ENCODE measurements around the gene HECTD4. TPM values are rescaled to one million over a fixed set of nuclear protein-coding genes. Genes with fewer than 3 reads are reported as not detected.
"Not testable (repeated sequence)": the region's sequence is repeated elsewhere in the genome, so short reads cannot be mapped to it uniquely, and the experiment has no call there.

The HECTD4 gene
- total RNA-seq, 2 donors from 2014 or later = 51.3 to 76.7 TPM

GRCh38 chr12:112282920-112283319 lies 99.3 kb downstream of the HECTD4 start:
- ATAC-seq = no peak
- H3K27me3 Mint-ChIP-seq = no peaks in the 10 kb centered on the region
- no peaks in the 10 kb centered on the region for H3K9me3 Mint-ChIP-seq

GRCh38 chr12:112275836-112276235 lies 106.4 kb downstream of the HECTD4 start:
- Mint-ChIP-seq H3K9me3 (no peaks in the 10 kb centered on the region), H3K4me1 (ENCODE audit: low read depth in 2 of 2) (no peaks in the 10 kb centered on the region), H3K36me3 (peaks cover 7% of the 10 kb centered on the region), H3K27me3 (no peaks in the 10 kb centered on the region), H3K27ac (no peak overlapping the region), H3K4me3 (no peak overlapping the region)
- ATAC-seq = no peak
- no peak for DNase-seq (ENCODE audit: low spot score)

More at GRCh38 chr12:112282920-112283319, 99.3 kb downstream of the HECTD4 start:
- DNase-seq (ENCODE audit: low spot score) = no peak
- no peaks in the 10 kb centered on the region for H3K4me1 Mint-ChIP-seq (ENCODE audit: low read depth in 2 of 2)
- H3K36me3 Mint-ChIP-seq = no peaks in the 10 kb centered on the region
- no peak overlapping the region for H3K4me3 Mint-ChIP-seq
- no peak overlapping the region for H3K27ac Mint-ChIP-seq

GRCh38 chr12:112275207-112275606 lies 107.0 kb downstream of the HECTD4 start:
- H3K9me3 Mint-ChIP-seq = no peaks in the 10 kb centered on the region
- H3K27ac Mint-ChIP-seq = no peak overlapping the region
- H3K4me3 Mint-ChIP-seq = no peak overlapping the region
- DNase-seq (ENCODE audit: low spot score) (no peak), ATAC-seq (no peak)
- peaks cover 7% of the 10 kb centered on the region for H3K36me3 Mint-ChIP-seq
- H3K27me3 Mint-ChIP-seq = no peaks in the 10 kb centered on the region
- H3K4me1 Mint-ChIP-seq (ENCODE audit: low read depth in 2 of 2) = no peaks in the 10 kb centered on the region

GRCh38 chr12:112270673-112271072 lies 111.6 kb downstream of the HECTD4 start:
- ATAC-seq = no peak
- H3K4me1 Mint-ChIP-seq (ENCODE audit: low read depth in 2 of 2) = no peaks in the 10 kb centered on the region
- DNase-seq (ENCODE audit: low spot score) = no peak
- H3K27ac Mint-ChIP-seq = no peak overlapping the region
- H3K36me3 Mint-ChIP-seq = no peaks in the 10 kb centered on the region
- H3K9me3 Mint-ChIP-seq = no peaks in the 10 kb centered on the region
- no peaks in the 10 kb centered on the region for H3K27me3 Mint-ChIP-seq
- no peak overlapping the region for H3K4me3 Mint-ChIP-seq

- Mint-ChIP-seq H3K27ac (no peak overlapping the region), H3K4me3 (no peak overlapping the region), H3K9me3 (no peaks in the 10 kb centered on the region), H3K36me3 (no peaks in the 10 kb centered on the region), H3K27me3 (no peaks in the 10 kb centered on the region), H3K4me1 (ENCODE audit: low read depth in 2 of 2) (no peaks in the 10 kb centered on the region)
- ATAC-seq (no peak), DNase-seq (ENCODE audit: low spot score) (no peak)
Measured at GRCh38 chr12:112266473-112266872, 115.8 kb downstream of the HECTD4 start.

- H3K27ac Mint-ChIP-seq = no peak overlapping the region
- no peaks in the 10 kb centered on the region for H3K27me3 Mint-ChIP-seq
- DNase-seq (ENCODE audit: low spot score) (no peak), ATAC-seq (no peak)
- H3K4me3 Mint-ChIP-seq = no peak overlapping the region
- no peaks in the 10 kb centered on the region for H3K9me3 Mint-ChIP-seq
- H3K36me3 Mint-ChIP-seq = peaks cover 10% of the 10 kb centered on the region
- H3K4me1 Mint-ChIP-seq (ENCODE audit: low read depth in 2 of 2) = no peaks in the 10 kb centered on the region
Measured at GRCh38 chr12:112261559-112261958, 120.7 kb downstream of the HECTD4 start.

- ATAC-seq = no peak
- no peak overlapping the region for H3K27ac Mint-ChIP-seq
Measured at GRCh38 chr12:112258926-112259325, 123.3 kb downstream of the HECTD4 start.

GRCh38 chr12:112256780-112257179 lies 125.5 kb downstream of the HECTD4 start:
- H3K9me3 Mint-ChIP-seq = no peaks in the 10 kb centered on the region
- H3K36me3 Mint-ChIP-seq = peaks cover 32% of the 10 kb centered on the region
- no peaks in the 10 kb centered on the region for H3K27me3 Mint-ChIP-seq
- H3K4me3 Mint-ChIP-seq = no peak overlapping the region
- H3K27ac Mint-ChIP-seq = no peak overlapping the region
- ATAC-seq (no peak), DNase-seq (ENCODE audit: low spot score) (no peak)
- no peaks in the 10 kb centered on the region for H3K4me1 Mint-ChIP-seq (ENCODE audit: low read depth in 2 of 2)

More at GRCh38 chr12:112258926-112259325, 123.3 kb downstream of the HECTD4 start:
- Mint-ChIP-seq H3K36me3 (peaks cover 20% of the 10 kb centered on the region), H3K27me3 (no peaks in the 10 kb centered on the region), H3K4me1 (ENCODE audit: low read depth in 2 of 2) (no peaks in the 10 kb centered on the region), H3K4me3 (no peak overlapping the region), H3K9me3 (no peaks in the 10 kb centered on the region)
- no peak for DNase-seq (ENCODE audit: low spot score)

- Mint-ChIP-seq H3K9me3 (no peaks in the 10 kb centered on the region), H3K27me3 (no peaks in the 10 kb centered on the region), H3K36me3 (peaks cover 22% of the 10 kb centered on the region), H3K4me1 (ENCODE audit: low read depth in 2 of 2) (no peaks in the 10 kb centered on the region), H3K27ac (no peak overlapping the region), H3K4me3 (no peak overlapping the region)
- no peak for ATAC-seq
- no peak for DNase-seq (ENCODE audit: low spot score)
Measured at GRCh38 chr12:112252184-112252583, 130.0 kb downstream of the HECTD4 start.

GRCh38 chr12:112244902-112245301 lies 137.3 kb downstream of the HECTD4 start:
- not testable (repeated sequence) for DNase-seq (ENCODE audit: low spot score); H3K27ac Mint-ChIP-seq; H3K36me3 Mint-ChIP-seq; H3K4me3 Mint-ChIP-seq; H3K9me3 Mint-ChIP-seq; H3K4me1 Mint-ChIP-seq (ENCODE audit: low read depth in 2 of 2); H3K27me3 Mint-ChIP-seq; ATAC-seq

- Mint-ChIP-seq H3K9me3 (no peaks in the 10 kb centered on the region), H3K27ac (no peak overlapping the region), H3K4me1 (ENCODE audit: low read depth in 2 of 2) (no peaks in the 10 kb centered on the region), H3K36me3 (peaks cover 4% of the 10 kb centered on the region), H3K27me3 (no peaks in the 10 kb centered on the region), H3K4me3 (no peak overlapping the region)
- ATAC-seq (no peak), DNase-seq (ENCODE audit: low spot score) (no peak)
Measured at GRCh38 chr12:112243255-112244110, 138.7 kb downstream of the HECTD4 start.

GRCh38 chr12:112241176-112241575 lies 141.1 kb downstream of the HECTD4 start:
- no peak overlapping the region for H3K4me3 Mint-ChIP-seq
- H3K27me3 Mint-ChIP-seq = no peaks in the 10 kb centered on the region
- H3K9me3 Mint-ChIP-seq = no peaks in the 10 kb centered on the region
- peaks cover 6% of the 10 kb centered on the region for H3K36me3 Mint-ChIP-seq
- no peak for ATAC-seq
- no peak for DNase-seq (ENCODE audit: low spot score)
- H3K4me1 Mint-ChIP-seq (ENCODE audit: low read depth in 2 of 2) = no peaks in the 10 kb centered on the region
- H3K27ac Mint-ChIP-seq = no peak overlapping the region

- no peak for DNase-seq (ENCODE audit: low spot score)
- ATAC-seq = no peak
- Mint-ChIP-seq H3K4me1 (ENCODE audit: low read depth in 2 of 2) (no peaks in the 10 kb centered on the region), H3K9me3 (no peaks in the 10 kb centered on the region), H3K27ac (no peak overlapping the region), H3K36me3 (peaks cover 12% of the 10 kb centered on the region), H3K27me3 (no peaks in the 10 kb centered on the region), H3K4me3 (no peak overlapping the region)
Measured at GRCh38 chr12:112239881-112240280, 142.3 kb downstream of the HECTD4 start.

- H3K9me3 Mint-ChIP-seq = no peaks in the 10 kb centered on the region
- peaks cover 18% of the 10 kb centered on the region for H3K36me3 Mint-ChIP-seq
- no peak for ATAC-seq
Measured at GRCh38 chr12:112239020-112239419, 143.2 kb downstream of the HECTD4 start.

GRCh38 chr12:112238441-112238840 lies 143.8 kb downstream of the HECTD4 start:
- DNase-seq (ENCODE audit: low spot score) (no peak), ATAC-seq (no peak)
- H3K4me3 Mint-ChIP-seq = no peak overlapping the region
- no peak overlapping the region for H3K27ac Mint-ChIP-seq
- no peaks in the 10 kb centered on the region for H3K4me1 Mint-ChIP-seq (ENCODE audit: low read depth in 2 of 2)
- peaks cover 19% of the 10 kb centered on the region for H3K36me3 Mint-ChIP-seq
- no peaks in the 10 kb centered on the region for H3K9me3 Mint-ChIP-seq
- H3K27me3 Mint-ChIP-seq = no peaks in the 10 kb centered on the region

More at GRCh38 chr12:112239020-112239419, 143.2 kb downstream of the HECTD4 start:
- DNase-seq (ENCODE audit: low spot score) = no peak
- Mint-ChIP-seq H3K4me3 (no peak overlapping the region), H3K27me3 (no peaks in the 10 kb centered on the region), H3K4me1 (ENCODE audit: low read depth in 2 of 2) (no peaks in the 10 kb centered on the region), H3K27ac (no peak overlapping the region)

All from natural killer cell treated with Interleukin-12 subunit alpha and Interleukin-12 subunit beta and Interleukin-15 and Interleukin-18, amount 100 ng/mL, for 72 hours (primary cell).